Inflammatory macrophage treated with lipopolysaccharide for 1 hour (primary cell): ENCODE results near the gene LAMTOR4.
A peak's percentile ranks its signal among the peaks of the same experiment; 100 is the strongest.
"Not testable (repeated sequence)": the region's sequence is repeated elsewhere in the genome, so short reads cannot be mapped to it uniquely, and the experiment has no call there.

Experiments used
- DNase-seq, 2 donors: peaks; one replicate each; pipeline ENCODE4 v3.0.0-alpha.2; 2020 to 2022

LAMTOR4 gene

DNA sequence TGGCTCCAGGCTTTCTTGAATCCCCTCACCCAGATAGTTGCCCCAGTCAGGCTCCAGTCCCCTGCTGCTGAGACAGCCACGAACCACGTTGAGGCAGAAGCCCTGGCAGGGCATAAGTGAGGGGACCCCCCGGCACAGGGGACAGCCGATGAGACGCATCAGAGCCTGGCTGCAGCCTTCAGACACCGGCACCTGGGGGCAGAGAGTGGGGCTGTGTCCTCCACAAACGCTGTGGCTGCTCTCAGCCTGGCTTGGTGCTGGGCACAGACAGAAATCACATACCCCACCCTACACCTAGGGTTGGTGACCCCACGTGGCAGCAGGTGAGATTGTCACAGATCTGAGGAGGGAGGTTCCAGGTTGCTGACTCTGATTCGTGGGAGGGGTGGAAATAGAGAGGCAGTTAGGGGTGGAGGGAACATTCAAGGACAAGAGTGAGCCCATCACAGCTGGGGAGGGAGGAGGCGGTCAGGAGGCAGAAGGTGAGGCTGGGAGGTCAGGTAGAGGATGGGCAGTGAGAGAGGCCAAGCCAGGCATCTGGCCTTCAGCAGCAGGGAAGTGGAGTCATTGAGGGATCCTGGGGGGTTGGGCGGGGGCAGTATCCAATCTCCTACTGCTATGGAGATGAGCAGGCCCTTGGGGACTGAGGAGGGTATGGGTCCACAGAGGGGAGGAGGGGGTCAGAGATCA is 25.2 kb downstream of the LAMTOR4 start:
- DNase-seq, result no peak

GRCh38 chr7:100174582-100174981 is 25.9 kb downstream of the LAMTOR4 start:
- DNase-seq, result no peak

- no peak for DNase-seq
Measured at GRCh38 chr7:100175296-100175935, 26.7 kb downstream of the LAMTOR4 start.

DNA sequence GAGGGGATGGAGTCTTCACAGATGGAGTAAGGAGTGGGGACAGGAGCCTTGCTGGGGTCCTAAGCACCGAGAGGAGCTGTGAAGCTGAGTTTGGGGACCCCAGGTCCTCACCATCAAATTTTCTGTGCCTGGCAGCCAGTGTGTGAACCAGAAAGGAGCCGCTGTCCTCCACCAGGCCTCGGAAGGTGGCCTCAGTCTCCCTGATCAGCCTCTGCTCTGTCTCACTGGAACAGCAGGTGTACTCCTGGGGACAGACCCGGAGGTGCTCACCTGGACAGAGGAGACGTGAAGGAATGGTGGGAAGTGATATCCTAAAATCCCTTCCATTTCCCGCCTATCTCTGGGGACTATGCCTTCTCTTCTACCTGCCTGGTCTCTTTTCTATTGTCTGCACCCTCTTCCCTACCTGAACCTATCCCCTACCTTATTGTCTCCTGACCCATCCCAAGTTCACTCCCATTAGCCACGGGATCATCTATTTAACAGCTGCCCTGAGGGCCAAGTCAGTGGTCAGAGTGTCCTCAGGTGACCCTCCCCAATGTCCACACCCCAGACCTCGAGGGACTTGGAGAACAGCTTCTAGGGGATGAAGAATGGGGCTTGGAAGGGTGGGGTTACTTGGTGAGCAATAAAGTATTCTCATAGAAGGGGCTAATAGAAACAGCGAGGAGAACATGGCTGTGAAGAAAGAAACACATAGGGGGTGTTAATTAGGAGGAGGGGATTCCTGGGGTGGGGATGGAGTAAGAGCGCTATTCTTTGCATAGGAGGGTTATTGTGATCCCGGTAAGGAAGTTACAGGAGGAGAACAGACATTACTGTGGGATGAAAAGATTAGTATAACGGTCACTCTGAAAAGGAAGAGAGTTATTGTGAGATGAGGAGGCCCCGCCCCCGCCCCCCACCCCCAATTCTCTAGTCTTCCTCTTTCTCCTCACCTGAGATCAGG is 27.7 kb downstream of the LAMTOR4 start:
- DNase-seq, result no peak

DNA sequence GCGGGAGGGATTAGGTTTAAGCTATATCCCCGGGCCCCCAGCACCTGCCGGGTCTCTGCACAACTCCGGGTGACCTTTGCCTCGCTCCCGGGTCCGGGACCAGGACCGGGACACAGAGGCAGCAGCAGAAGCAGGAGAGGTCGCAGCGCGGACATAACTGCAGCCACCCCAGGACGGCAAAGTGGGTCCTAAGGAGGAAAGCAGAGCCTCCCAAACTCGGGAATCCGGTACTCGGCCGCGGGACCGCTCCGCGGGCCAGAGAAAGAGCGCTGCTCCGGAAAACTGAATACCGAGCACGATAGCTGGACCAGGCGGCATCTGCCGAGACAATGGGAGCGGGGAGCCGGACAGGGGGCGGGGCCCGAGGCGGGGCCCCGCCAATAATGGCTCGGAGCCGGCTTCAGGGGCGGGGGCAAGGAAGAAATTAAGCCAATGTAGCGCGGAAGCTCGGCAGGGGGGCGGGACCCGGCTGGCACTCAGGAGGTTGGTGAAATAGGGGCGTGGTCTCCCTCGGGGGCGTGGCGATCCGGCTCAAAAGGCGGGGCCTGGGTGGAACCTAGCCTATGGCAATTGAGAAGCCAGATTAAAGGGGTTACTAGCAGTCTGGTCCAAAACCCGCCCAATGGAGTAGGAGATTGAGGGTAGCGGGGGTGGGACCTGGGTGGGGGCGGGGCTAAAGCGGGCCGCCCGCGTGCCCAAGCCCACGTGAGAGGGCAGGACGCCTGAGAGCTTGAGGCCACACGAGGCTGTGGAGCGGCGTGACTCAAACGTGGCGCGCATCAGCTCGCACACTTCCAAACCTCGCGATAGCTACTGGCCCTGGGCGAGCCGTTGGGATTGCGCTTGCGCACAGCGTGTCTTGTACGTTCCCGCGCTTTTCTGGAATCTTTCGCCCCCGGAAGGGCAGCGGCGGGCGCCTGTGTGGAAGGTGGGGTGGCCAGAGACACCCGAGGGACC is 28.6 kb downstream of the LAMTOR4 start, which contains the start of the genes GPC2 and STAG3:
GPC2 (minus strand) TSS at position 337 of the 957 bp plus-strand sequence; CDS start at position 155, 182 bp downstream.
STAG3 (plus strand) TSS at position 874 of the 957 bp plus-strand sequence. CDS start 2,639 bp downstream, outside the sequence.
- DNase-seq, result peak; percentile 92 to 100

GRCh38 chr7:100180084-100180483 is 31.4 kb downstream of the LAMTOR4 start:
- not testable (repeated sequence) for DNase-seq

GRCh38 chr7:100182616-100183015 is 33.9 kb downstream of the LAMTOR4 start:
- DNase-seq, result not testable (repeated sequence)

GRCh38 chr7:100183090-100183489 is 34.4 kb downstream of the LAMTOR4 start:
- not testable (repeated sequence) for DNase-seq

DNA sequence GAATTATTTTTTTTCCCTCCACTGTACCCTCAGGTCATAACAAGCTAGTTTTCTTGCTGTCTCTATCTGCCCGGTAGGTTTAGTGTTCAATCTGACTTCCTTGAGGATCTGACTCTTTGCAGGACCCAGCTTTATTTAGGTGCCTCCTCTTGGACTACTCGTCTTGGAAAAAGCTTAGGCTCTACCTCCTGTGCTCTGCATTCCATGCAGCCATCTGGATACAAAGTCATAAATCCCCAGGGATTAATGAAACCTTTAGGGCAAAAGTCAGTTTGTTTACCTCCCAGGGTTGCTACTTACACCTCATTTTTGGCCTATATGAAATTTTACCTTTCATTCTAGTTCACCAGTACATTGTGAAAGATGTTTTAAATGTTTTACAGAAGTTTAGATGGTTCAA is 37.0 kb downstream of the LAMTOR4 start:
- DNase-seq, result no peak

DNA sequence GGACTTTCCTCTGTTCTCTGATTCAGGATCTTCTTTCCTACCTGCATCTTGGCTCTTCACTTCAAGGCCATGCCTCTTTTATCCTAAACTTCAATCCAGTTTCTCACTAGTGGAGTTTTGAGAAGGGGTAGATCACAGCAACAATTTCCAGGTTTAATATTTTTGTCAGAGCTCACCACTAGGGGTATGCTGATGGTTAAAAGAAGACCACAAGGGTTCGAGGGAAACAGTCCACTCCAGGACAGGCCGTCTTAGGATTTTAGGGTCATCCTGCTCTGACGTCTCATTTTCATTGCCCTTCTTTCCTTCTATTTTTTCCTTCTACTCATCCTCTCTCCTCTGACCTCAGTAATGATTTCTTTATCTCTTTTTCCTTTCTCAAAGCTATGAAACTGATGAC is 40.3 kb downstream of the LAMTOR4 start:
- DNase-seq, result no peak

DNA sequence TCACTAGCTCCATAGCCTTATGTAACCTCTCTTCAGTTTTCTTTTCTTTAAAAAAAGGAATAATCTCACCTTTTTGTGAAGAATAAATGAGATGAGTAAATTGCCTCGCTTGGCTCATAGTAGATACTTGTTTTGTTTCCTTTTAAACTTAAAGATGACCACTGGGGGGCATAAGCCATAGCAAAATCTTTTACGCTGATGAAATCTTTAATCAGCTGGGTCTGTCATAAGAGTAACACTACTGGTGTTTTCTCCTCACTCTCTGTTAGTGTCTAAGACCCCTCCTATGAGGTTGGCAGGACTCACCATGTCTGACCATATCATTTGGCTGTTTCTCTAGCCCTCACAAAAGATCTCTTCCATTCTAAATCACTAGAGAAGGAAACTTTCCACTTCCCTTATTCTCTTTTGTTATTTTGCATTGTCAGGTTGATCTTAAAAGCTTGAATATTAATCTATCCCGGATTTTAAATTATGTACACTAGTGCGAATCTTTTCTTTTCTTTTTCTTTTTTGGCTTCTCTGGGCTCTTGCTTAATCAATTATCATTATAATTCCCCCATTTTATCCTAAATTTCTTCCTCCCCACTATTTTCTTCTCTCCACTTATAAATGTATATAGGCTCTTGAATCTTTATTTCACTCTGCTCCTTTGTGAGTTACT is 41.5 kb downstream of the LAMTOR4 start:
- DNase-seq, result peak; percentile 44 to 70

GRCh38 chr7:100191775-100192174 is 43.1 kb downstream of the LAMTOR4 start:
- DNase-seq, result peak; percentile 25 to 37

DNA sequence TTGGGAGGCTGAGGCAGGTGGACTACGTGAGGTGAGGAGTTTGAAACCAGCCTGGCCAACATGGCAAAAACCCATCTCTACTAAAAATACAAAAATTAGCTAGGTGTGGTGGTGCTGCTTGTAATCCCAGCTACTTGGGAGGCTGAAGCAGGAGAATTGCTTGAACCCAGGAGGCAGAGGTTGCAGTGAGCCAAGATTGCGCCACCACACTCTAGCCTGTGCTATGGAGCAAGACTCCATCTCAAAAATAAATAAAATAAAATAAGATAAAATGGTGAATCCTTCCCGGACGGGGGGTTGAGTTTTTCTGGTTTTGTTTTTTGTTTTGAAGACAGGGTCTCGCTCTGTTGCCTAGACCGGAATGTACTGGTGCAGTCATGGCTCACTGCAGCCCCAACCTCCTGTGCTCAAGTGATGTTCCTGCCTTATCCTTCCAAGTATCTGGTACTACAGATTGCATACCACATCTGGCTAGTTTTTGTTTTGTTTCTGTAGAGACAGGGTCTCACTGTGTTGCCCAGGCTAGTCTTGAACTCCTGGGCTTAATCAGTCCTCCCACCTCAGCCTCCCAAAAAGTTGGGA is 43.7 kb downstream of the LAMTOR4 start:
- DNase-seq, result not testable (repeated sequence)

GRCh38 chr7:100192969-100193368 is 44.3 kb downstream of the LAMTOR4 start:
- DNase-seq, result no peak

GRCh38 chr7:100195222-100195621 is 46.5 kb downstream of the LAMTOR4 start:
- no peak for DNase-seq

DNA sequence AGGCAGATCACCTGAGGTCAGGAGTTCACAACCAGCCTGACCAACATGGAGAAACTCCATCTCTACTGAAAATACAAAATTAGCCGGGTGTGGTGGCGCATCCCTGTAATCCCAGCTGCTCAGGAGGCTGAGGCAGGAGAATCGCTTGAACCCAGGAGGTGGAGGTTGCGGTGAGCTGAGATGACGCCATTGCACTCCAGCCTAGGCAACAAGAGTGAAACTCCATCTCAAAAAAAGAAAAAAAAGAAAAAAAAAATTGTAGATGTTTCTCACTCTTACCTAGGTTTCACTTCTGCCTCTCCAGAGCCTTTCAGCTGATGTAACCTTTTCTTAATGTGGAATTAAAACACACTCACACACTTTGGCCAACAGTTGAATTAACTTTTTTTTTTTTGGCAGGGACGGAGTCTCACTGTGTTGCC is 47.2 kb downstream of the LAMTOR4 start:
- not testable (repeated sequence) for DNase-seq

DNA sequence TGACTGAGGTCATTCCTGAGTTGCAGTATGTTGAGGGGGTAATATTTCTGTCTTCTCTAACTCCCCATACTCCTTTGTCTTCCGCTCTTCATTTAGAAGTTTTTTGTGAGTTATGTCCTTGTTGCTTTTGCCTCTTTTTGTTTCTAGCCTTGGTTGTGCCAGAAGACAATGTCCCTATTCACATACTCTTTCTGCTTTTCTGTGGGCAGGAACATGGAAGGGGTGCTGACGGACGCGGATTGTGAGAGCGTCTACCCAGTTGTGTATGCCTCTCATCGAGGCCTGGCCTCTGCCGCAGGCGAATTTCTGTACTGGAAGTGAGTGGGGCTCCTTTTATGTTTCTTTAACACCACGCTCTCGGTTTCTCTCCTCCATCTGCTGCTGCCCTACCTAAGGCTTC is 49.5 kb downstream of the LAMTOR4 start:
- DNase-seq, result no peak

- DNase-seq, result no peak
Measured at GRCh38 chr7:100200693-100201092, 52.0 kb downstream of the LAMTOR4 start.
